Body of pancreas (tissue), 4 donors: ENCODE results near the gene CKLF. TPM values are rescaled to one million over a fixed set of nuclear protein-coding genes. Genes with fewer than 3 reads are reported as not detected.

ENCODE experiments used
- ATAC-seq: fragments of 150-250 bp; one replicate; pipeline ENCODE4 v1.9.1; 2016
- DNase-seq, 4 donors: peaks; one replicate each; pipeline ENCODE4 v3.0.0-alpha.2; 2019
- H3K27ac ChIP-seq, 4 donors: fragments of 200-600 bp; sonication (generic); 1 replicate in 3 of 4; 2 replicates in 1 of 4; pipeline versions ENCODE4 v1.5.1 to v1.6.1; 2016 to 2019; ENCODE audit warnings: mild to moderate bottlenecking in 1 of 4, mixed read lengths in 1 of 4, moderate library complexity in 1 of 4
- H3K27me3 ChIP-seq, 2 donors: fragments of 200-600 bp; sonication (generic); one replicate each; pipeline ENCODE4 v1.6.0; 2016; ENCODE audit warnings: mild to moderate bottlenecking in 1 of 2
- H3K36me3 ChIP-seq, 2 donors: fragments of 200-600 bp; sonication (generic); replicated peaks in 1 of 2; 2 replicates each; pipeline ENCODE4 v1.5.1; 2016; ENCODE audit warnings: low read depth in 2 of 2; ENCODE audit not compliant: insufficient read depth in 1 of 2
- H3K4me1 ChIP-seq: fragments of 200-600 bp; sonication (generic); one replicate; pipeline ENCODE4 v1.6.0; 2016
- H3K4me3 ChIP-seq, 2 donors: fragments of 200-600 bp; sonication (generic); 1 replicate in 1 of 2; 2 replicates in 1 of 2; pipeline ENCODE4 v1.5.1; 2016 to 2019
- H3K9me3 ChIP-seq, 3 donors: fragments of 200-600 bp; sonication (generic); 1 replicate in 2 of 3; 2 replicates in 1 of 3; pipeline ENCODE4 v1.5.1; 2016
- POLR2A ChIP-seq, 3 donors: fragments of 450-650 bp; IDR thresholded peaks; one replicate each; pipeline ENCODE4 v1.6.1; 2016; ENCODE audit warnings: antibody characterized with exemption in 3 of 3, mild to moderate bottlenecking in 2 of 3
- WGBS, 2 donors: methylation state at CpG; one replicate each; pipeline ENCODE4 v1.1.5; 2017; 5-methylcytosine and 5-hydroxymethylcytosine counted together
- intact Hi-C: fragments of 100-400 bp; cut with DNase I; formaldehyde crosslinking; loops from one replicate; pipeline ENCODE4 v1.15.1; 2023
- total RNA-seq, 2 donors: library from RNA; depleted of rRNA; stranded (reverse); fragments of >200 nt; gene quantifications; one replicate each; pipeline ENCODE4 v1.1.0, GENCODE V29; 2016
- TF ChIP-seq, protein P1 (sequence below), 7 experiments: fragments of 450-650 bp in 4 of 7; fragments of 200-600 bp in 3 of 7; sonication (generic) in 3 of 7; IDR thresholded peaks; one replicate each; pipeline ENCODE4 v1.5.1; 2016 to 2019; ENCODE audit warnings: antibody characterized with exemption in 7 of 7

The CKLF gene
- total RNA-seq, 2 donors from 2014 or later: 33.5 TPM; not detected in 1

DNA sequence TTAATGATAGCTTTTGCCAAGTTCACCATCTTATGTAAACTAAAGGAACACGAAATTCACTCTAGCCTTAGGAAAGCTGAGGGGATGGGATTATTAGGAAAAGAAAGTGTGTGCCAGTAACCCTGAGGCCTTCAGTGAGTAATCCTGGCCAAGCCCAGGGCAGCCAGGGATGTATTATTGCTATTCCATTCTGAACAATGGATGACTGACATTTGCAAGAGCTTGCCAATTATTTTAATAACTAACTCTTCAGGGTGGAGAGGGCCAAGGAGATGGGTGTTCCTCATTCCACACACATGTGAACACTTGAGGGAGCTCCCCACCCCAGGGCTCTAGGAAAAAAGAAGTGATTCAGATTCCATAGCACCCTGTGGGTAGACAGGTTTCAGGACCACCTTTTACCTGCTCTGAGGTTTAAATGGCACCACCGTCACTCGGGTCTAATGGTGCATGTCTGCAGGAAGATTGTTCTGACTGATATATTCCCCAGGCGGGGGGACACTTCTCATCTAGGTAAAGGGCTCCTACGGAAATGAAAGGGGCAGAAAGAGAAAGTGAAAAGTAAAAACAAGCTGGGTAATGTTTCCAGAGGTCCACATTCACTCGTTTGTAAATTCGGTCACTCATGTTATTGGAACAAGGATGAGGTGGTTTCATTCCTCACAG, 44.0 kb upstream of the CKLF start:
- DNase-seq (peak; percentile 39 to 76 (median 62)), ATAC-seq (peak; percentile 66)
- H3K4me3 ChIP-seq: no peak overlapping the region
- peaks cover 60% of the 10 kb centered on the region for H3K4me1 ChIP-seq
- H3K36me3 ChIP-seq: no peaks in the 10 kb centered on the region
- 60% methylated on average over 7 of the region's 7 CpGs for WGBS, 2 donors
- peak in 2 of 3 donors; percentile 25 to 39 for TF ChIP-seq POLR2A (IDR thresholded peaks at IDR 0.05)
- TF ChIP-seq, protein P1, sequence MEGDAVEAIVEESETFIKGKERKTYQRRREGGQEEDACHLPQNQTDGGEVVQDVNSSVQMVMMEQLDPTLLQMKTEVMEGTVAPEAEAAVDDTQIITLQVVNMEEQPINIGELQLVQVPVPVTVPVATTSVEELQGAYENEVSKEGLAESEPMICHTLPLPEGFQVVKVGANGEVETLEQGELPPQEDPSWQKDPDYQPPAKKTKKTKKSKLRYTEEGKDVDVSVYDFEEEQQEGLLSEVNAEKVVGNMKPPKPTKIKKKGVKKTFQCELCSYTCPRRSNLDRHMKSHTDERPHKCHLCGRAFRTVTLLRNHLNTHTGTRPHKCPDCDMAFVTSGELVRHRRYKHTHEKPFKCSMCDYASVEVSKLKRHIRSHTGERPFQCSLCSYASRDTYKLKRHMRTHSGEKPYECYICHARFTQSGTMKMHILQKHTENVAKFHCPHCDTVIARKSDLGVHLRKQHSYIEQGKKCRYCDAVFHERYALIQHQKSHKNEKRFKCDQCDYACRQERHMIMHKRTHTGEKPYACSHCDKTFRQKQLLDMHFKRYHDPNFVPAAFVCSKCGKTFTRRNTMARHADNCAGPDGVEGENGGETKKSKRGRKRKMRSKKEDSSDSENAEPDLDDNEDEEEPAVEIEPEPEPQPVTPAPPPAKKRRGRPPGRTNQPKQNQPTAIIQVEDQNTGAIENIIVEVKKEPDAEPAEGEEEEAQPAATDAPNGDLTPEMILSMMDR (IDR thresholded peaks at IDR 0.05): no peak
- no peaks in the 10 kb centered on the region for H3K27me3 ChIP-seq
- H3K27ac ChIP-seq: peak overlapping the region; percentile 66 to 92 (median 84)
- H3K9me3 ChIP-seq: no peaks in the 10 kb centered on the region
- intact Hi-C loops: no loop called here

DNA sequence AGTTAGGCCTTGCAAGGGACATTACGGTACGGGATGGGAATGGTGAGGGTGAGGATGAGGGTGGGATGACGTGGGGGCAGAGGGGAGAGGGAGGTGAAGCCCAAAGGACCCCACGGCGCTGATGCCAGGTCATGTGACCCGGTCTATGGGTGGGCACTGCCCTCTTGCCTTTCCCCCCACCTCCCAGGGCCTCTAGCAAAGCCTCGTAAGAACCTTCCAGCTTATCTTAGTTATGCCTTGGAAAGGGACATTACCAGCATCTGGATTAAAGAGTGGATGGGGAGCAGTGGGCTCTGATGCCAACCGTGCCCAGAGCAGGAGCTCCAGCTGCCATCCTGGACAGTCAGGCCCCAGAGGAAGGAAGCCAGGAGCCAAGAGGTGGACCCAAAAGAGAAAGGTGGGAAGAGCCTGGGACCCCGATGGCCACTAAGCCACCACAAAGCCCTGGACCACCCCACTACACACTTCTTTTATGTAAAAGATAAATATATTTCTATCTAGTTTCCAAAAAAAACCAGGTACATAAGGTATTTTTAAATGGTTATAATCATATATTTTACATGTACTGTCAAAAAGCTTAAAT, 43.4 kb upstream of the CKLF start:
- DNase-seq: peak in 1 of 4 donors; percentile 13
- 91 to 93% methylated on average over 9 of the region's 9 CpGs for WGBS, 2 donors
- Histone ChIP-seq H3K36me3 (no peaks in the 10 kb centered on the region), H3K4me3 (no peak overlapping the region), H3K4me1 (peaks cover 66% of the 10 kb centered on the region), H3K27ac (peak overlapping the region; percentile 66 to 92 (median 84)), H3K9me3 (no peaks in the 10 kb centered on the region), H3K27me3 (no peaks in the 10 kb centered on the region)
- no peak for TF ChIP-seq POLR2A (IDR thresholded peaks at IDR 0.05)
- TF ChIP-seq, protein P1 (IDR thresholded peaks at IDR 0.05): no peak
- ATAC-seq: no peak
- intact Hi-C loops: no loop called here

DNA sequence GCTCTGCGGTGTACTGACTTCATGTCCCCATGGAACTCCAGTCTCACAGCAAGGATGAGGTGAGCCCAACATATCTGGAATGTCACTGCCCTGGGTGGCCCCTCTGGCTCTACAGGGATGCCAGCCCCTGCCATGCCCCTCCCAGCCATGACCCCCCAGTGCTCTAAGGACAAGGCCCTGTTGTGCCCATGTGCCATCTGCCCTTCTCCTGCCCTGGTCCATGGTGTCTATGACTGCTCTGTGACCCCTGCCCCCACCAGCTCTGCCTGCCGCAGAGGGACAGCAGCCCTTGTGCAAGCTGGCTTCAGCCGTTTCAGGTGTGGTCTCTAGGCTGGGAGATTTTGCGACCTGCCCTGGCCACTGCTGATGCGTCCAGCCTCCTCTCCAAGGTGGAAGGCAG, 42.8 kb upstream of the CKLF start:
- intact Hi-C loops: no loop called here
- H3K4me1 ChIP-seq: peaks cover 66% of the 10 kb centered on the region
- TF ChIP-seq, protein P1 (IDR thresholded peaks at IDR 0.05): no peak
- no peak for TF ChIP-seq POLR2A (IDR thresholded peaks at IDR 0.05)
- no peaks in the 10 kb centered on the region for H3K36me3 ChIP-seq
- DNase-seq (peak in 1 of 4 donors; percentile 16), ATAC-seq (no peak)
- H3K27me3 ChIP-seq: no peaks in the 10 kb centered on the region
- 94 to 97% methylated on average over 5 of the region's 5 CpGs for WGBS, 2 donors
- no peak overlapping the region for H3K4me3 ChIP-seq
- no peaks in the 10 kb centered on the region for H3K9me3 ChIP-seq
- peak overlapping the region; percentile 37 to 92 (median 84) for H3K27ac ChIP-seq

DNA sequence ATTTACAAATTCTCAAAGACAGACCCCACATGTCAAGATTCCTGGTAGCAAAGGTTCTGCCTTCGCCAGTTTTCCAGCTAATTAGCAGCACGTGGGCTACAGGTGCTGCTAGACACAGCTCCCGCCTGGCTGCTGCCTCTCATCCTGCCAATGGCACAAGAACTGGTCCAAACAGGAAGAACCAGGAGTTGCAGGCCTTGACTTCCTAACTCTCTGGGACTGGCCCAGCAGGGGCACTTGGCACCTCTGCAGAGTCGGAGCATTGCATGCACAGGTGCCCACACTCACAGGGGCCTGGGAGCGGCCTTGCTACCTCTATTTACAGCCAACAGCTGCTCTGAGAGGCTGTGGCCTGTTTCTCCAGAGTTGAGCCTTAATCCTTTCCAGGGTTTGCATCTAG, 42.1 kb upstream of the CKLF start:
- Histone ChIP-seq H3K4me3 (no peak overlapping the region), H3K4me1 (peaks cover 69% of the 10 kb centered on the region), H3K36me3 (no peaks in the 10 kb centered on the region), H3K27me3 (no peaks in the 10 kb centered on the region), H3K9me3 (no peaks in the 10 kb centered on the region), H3K27ac (peak overlapping the region; percentile 76 to 92 (median 91))
- DNase-seq: peak; percentile 76 to 93 (median 89)
- 19 to 54% methylated on average over 5 of the region's 5 CpGs for WGBS, 2 donors
- no peak for TF ChIP-seq POLR2A (IDR thresholded peaks at IDR 0.05)
- TF ChIP-seq, protein P1 (IDR thresholded peaks at IDR 0.05): peak in 1 of 7 experiments; percentile 19
- peak; percentile 58 for ATAC-seq
- intact Hi-C loops: no loop called here
